ENCODE measurements around the gene MAP3K4. TPM values are rescaled to one million over a fixed set of nuclear protein-coding genes. Genes with fewer than 3 reads are reported as not detected.

The MAP3K4 gene
- total RNA-seq, 1 experiment from 2014 or later: 54.3 TPM

- no peak overlapping the region for H3K14ac ChIP-seq (ENCODE audit: insufficient read depth, low read length)
- no peaks in the 10 kb centered on the region for H3K4me1 ChIP-seq (ENCODE audit: insufficient read depth, low read length)
- no peak overlapping the region for H2AK5ac ChIP-seq (ENCODE audit: insufficient read length, low read length)
- H4K8ac ChIP-seq (replicated peaks; ENCODE audit: insufficient read length, low read depth, low read length): no peak overlapping the region
- H3K4ac ChIP-seq (ENCODE audit: low read depth, low read length): no peak overlapping the region
- no peak overlapping the region for H2BK15ac ChIP-seq (ENCODE audit: low read depth, low read length)
- Mint-ChIP-seq H3K4me3 (no peak overlapping the region), H3K9me3 (peaks cover 0 to 2% of the 10 kb centered on the region in 2 experiments; a peak in 1 of 5 replicates), H3K36me3 (ENCODE audit: insufficient read depth in 1 of 3, low read depth in 3 of 3) (peaks cover 6 to 7% (median 7%) of the 10 kb centered on the region in 3 experiments; a peak in 5 of 7 replicates), H3K4me1 (peaks cover 4 to 22% of the 10 kb centered on the region in 2 experiments), H3K27ac (no peak overlapping the region), H3K27me3 (ENCODE audit: low read depth) (no peaks in the 10 kb centered on the region)
- no peaks in the 10 kb centered on the region for H3K9me3 ChIP-seq (ENCODE audit: control insufficient read depth, low read depth, low read length)
- no peak overlapping the region for H3T11ph ChIP-seq (ENCODE audit: low read length)
- no peak overlapping the region for H2BK12ac ChIP-seq (ENCODE audit: insufficient read length, low read depth, low read length)
- no peak overlapping the region for H3K18ac ChIP-seq (ENCODE audit: insufficient read length, low read depth, low read length)
- no peak overlapping the region for H2AFZ ChIP-seq (ENCODE audit: low read length)
- no peak overlapping the region for H3K23ac ChIP-seq (ENCODE audit: insufficient read length, low read depth, low read length)
- H3K9ac ChIP-seq (ENCODE audit: extremely low read depth, insufficient read length, low read length): no peak overlapping the region
- H3K79me2 ChIP-seq (ENCODE audit: insufficient read depth, low read length): peaks cover 20% of the 10 kb centered on the region; the same call in 1 of the 2 replicates
- H4K20me1 ChIP-seq (ENCODE audit: control insufficient read depth, insufficient read depth, insufficient read length): no peaks in the 10 kb centered on the region
- no peak overlapping the region for H4K91ac ChIP-seq (ENCODE audit: insufficient read length, low read depth, low read length)
- no peak overlapping the region for H2BK5ac ChIP-seq (ENCODE audit: insufficient read length, low read length)
- no peak for TF ChIP-seq CTCF (conservative IDR thresholded peaks at IDR 0.05)
- DNase-seq: no peak
- H2BK20ac ChIP-seq (ENCODE audit: low read depth, low read length, poor library complexity, severe bottlenecking): no peak overlapping the region
- no peak overlapping the region for H3K27ac ChIP-seq (ENCODE audit: insufficient read length, low read depth, low read length)
- peaks cover 7% of the 10 kb centered on the region for H3K79me1 ChIP-seq (ENCODE audit: insufficient read depth, low read depth, low read length, poor library complexity, severe bottlenecking)
- no peak overlapping the region for H3K56ac ChIP-seq (ENCODE audit: insufficient read length, low read depth, low read length)
- H3K23me2 ChIP-seq (ENCODE audit: insufficient read length, low read depth, low read length, poor library complexity, severe bottlenecking): peaks cover 3% of the 10 kb centered on the region
- H2BK120ac ChIP-seq (ENCODE audit: low read depth, low read length, poor library complexity, severe bottlenecking): no peak overlapping the region
- no CpG with 5 or more reads among the region's 4 CpGs for WGBS (ENCODE audit: extremely low coverage, insufficient read length, low lambda C conversion rate)
- H3K27me3 ChIP-seq (ENCODE audit: insufficient read depth, low read length): no peaks in the 10 kb centered on the region
- no peak overlapping the region for H3K4me2 ChIP-seq (ENCODE audit: insufficient read depth, insufficient read length, low read length)
- no peak overlapping the region for H4K5ac ChIP-seq (ENCODE audit: insufficient read length, low read depth, low read length)
These were observed 4.6 kb downstream of the MAP3K4 start for GRCh38 chr6:160996131-160996601.
